Caco-2 (cell line): ENCODE data around the gene STK11IP. TPM values are rescaled to one million over a fixed set of nuclear protein-coding genes. Genes with fewer than 3 reads are reported as not detected.

ENCODE experiments used
- BruUV-seq: library from RNA; stranded (reverse); fragments of 400-500 nt; replicated peaks from 2 replicates; lab custom pipeline; 2021; lab: Mats Ljungman, UMichigan
- CTCF ChIA-PET: fragments of 300-600 bp; sonication (Branson Sonifier 250); formaldehyde crosslinking; loops from one replicate; lab custom pipeline; 2022; ENCODE audit warnings: antibody characterized with exemption; lab: Charles Lee
- POLR2A ChIA-PET: fragments of 300-600 bp; sonication (Branson Sonifier 250); formaldehyde crosslinking; loops from one replicate; lab custom pipeline; 2022; ENCODE audit warnings: antibody characterized with exemption; lab: Charles Lee
- DNase-seq, 2 experiments: peaks; one replicate each; pipeline versions ENCODE4 v3.0.0 to v3.0.0-alpha.2; 2020 to 2022
- H3K27me3 ChIP-seq: replicated peaks from 2 replicates; pipeline ENCODE4 v1.6.0; 2011; ENCODE audit warnings: low read length; ENCODE audit not compliant: control insufficient read depth, insufficient read depth
- H3K36me3 ChIP-seq: 2 replicates; pipeline ENCODE4 v1.5.1; 2011; ENCODE audit warnings: low read length; ENCODE audit not compliant: control insufficient read depth, insufficient read depth
- H3K4me1 ChIP-seq: fragments of 250-450 bp; sonication (Bioruptor Pico); 2 replicates; pipeline ENCODE4 v1.5.1; 2020; ENCODE audit warnings: mild to moderate bottlenecking
- H3K4me3 ChIP-seq: 2 replicates; pipeline ENCODE4 v1.5.1; 2011; ENCODE audit warnings: low read depth, mild to moderate bottlenecking, control low read depth, low read length
- H3K9me3 ChIP-seq: fragments of 250-450 bp; sonication (Bioruptor Pico); 2 replicates; pipeline ENCODE4 v1.5.1; 2020; ENCODE audit warnings: mild to moderate bottlenecking, moderate library complexity
- H3K27ac Mint-ChIP-seq: one replicate; pipeline ENCODE4 v1.8.0; 2022; ENCODE audit warnings: mixed read lengths; ENCODE audit not compliant: unreplicated experiment
- H3K27me3 Mint-ChIP-seq: one replicate; pipeline ENCODE4 v1.8.0; 2022; ENCODE audit warnings: mixed read lengths; ENCODE audit not compliant: insufficient read depth, unreplicated experiment
- H3K36me3 Mint-ChIP-seq: one replicate; pipeline ENCODE4 v1.8.0; 2022; ENCODE audit warnings: mild to moderate bottlenecking, mixed read lengths; ENCODE audit not compliant: insufficient read depth, unreplicated experiment
- H3K4me1 Mint-ChIP-seq: one replicate; pipeline ENCODE4 v1.8.0; 2022; ENCODE audit warnings: low read depth, mixed read lengths; ENCODE audit not compliant: unreplicated experiment
- H3K4me3 Mint-ChIP-seq: one replicate; pipeline ENCODE4 v1.8.0; 2022; ENCODE audit warnings: mild to moderate bottlenecking, moderate library complexity, mixed read lengths; ENCODE audit not compliant: unreplicated experiment
- H3K9me3 Mint-ChIP-seq: one replicate; pipeline ENCODE4 v1.8.0; 2022; ENCODE audit warnings: mixed read lengths; ENCODE audit not compliant: unreplicated experiment
- intact Hi-C: fragments of 100-400 bp; cut with micrococcal nuclease; formaldehyde crosslinking; loops from one replicate; pipeline ENCODE4 v1.10.0; 2022; ENCODE audit not compliant: unreplicated experiment
- total RNA-seq: library from RNA; stranded (reverse); gene quantifications from 2 replicates; pipeline ENCODE4 v1.2.3, GENCODE V29; 2022
- TF ChIP-seq, protein P1 (sequence below), 2 experiments: fragments of 200-600 bp in 1 of 2; IDR thresholded peaks; 1 replicate in 1 of 2; 2 replicates in 1 of 2; pipeline versions ENCODE4 v1.5.1 to v1.8.0; 2011 to 2022; ENCODE audit warnings: antibody characterized with exemption in 1 of 2, control low read depth in 1 of 2, inconsistent platforms in 1 of 2, low read depth in 1 of 2, low read length in 1 of 2, mild to moderate bottlenecking in 1 of 2, moderate library complexity in 1 of 2; ENCODE audit not compliant: insufficient read depth in 1 of 2, severe bottlenecking in 1 of 2, unreplicated experiment in 1 of 2

The STK11IP gene
- total RNA-seq, 1 experiment from 2014 or later, result 21.7 TPM

DNA sequence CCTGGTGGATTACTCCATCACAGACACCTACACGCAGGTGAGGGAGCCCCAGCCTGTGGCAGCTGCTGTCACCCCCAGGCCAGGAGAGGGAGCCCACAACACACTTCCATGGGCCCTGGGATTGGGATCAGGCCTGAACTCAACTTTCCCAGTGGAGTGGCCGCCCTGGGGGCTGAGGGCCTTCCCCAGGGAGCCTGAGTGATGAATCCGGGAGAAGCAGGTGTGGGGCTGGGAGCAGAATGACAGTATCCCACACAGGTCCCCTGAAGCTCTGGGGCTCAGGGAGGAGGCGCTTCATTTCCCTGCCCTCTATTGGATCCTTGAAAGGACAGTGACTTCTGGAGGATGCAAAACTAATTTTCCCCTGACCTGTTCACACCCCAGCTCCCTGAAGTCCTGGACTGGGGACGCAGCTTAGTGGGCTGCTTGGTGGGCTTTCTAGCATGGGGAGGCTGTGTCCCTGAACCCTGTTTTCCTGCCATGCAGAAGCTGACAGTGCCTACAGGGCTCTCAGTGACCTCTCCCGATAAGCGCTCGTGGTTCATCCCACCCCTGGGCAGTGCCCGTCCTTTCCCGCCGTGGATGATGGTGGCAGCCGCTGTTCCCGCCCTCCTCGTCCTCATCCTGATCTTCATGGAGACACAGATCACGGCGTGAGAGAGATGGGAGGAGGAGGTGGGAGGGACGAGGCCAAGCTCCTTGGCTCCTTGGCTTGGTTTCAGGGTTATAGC is 40.7 kb downstream of the STK11IP start:
- Histone ChIP-seq H3K27me3 (no peaks in the 10 kb centered on the region), H3K4me1 (peaks cover 15% of the 10 kb centered on the region), H3K9me3 (no peaks in the 10 kb centered on the region), H3K4me3 (no peak overlapping the region), H3K36me3 (no peaks in the 10 kb centered on the region)
- Mint-ChIP-seq H3K4me3 (no peak overlapping the region), H3K27ac (no peak overlapping the region), H3K4me1 (no peaks in the 10 kb centered on the region), H3K9me3 (no peaks in the 10 kb centered on the region), H3K36me3 (no peaks in the 10 kb centered on the region), H3K27me3 (no peaks in the 10 kb centered on the region)
- TF ChIP-seq, protein P1, sequence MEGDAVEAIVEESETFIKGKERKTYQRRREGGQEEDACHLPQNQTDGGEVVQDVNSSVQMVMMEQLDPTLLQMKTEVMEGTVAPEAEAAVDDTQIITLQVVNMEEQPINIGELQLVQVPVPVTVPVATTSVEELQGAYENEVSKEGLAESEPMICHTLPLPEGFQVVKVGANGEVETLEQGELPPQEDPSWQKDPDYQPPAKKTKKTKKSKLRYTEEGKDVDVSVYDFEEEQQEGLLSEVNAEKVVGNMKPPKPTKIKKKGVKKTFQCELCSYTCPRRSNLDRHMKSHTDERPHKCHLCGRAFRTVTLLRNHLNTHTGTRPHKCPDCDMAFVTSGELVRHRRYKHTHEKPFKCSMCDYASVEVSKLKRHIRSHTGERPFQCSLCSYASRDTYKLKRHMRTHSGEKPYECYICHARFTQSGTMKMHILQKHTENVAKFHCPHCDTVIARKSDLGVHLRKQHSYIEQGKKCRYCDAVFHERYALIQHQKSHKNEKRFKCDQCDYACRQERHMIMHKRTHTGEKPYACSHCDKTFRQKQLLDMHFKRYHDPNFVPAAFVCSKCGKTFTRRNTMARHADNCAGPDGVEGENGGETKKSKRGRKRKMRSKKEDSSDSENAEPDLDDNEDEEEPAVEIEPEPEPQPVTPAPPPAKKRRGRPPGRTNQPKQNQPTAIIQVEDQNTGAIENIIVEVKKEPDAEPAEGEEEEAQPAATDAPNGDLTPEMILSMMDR (IDR thresholded peaks at IDR 0.05; ENCODE audit: insufficient read depth in 1 of 2, low read depth in 1 of 2, low read length in 1 of 2, severe bottlenecking in 1 of 2, unreplicated experiment in 1 of 2), result peak; percentile 30 to 41
- peak; percentile 50 to 64 for DNase-seq
- no TSS peak for BruUV-seq
- ChIA-PET CTCF (no interaction called here), POLR2A (no interaction called here)
- intact Hi-C loops, result no loop called here

DNA sequence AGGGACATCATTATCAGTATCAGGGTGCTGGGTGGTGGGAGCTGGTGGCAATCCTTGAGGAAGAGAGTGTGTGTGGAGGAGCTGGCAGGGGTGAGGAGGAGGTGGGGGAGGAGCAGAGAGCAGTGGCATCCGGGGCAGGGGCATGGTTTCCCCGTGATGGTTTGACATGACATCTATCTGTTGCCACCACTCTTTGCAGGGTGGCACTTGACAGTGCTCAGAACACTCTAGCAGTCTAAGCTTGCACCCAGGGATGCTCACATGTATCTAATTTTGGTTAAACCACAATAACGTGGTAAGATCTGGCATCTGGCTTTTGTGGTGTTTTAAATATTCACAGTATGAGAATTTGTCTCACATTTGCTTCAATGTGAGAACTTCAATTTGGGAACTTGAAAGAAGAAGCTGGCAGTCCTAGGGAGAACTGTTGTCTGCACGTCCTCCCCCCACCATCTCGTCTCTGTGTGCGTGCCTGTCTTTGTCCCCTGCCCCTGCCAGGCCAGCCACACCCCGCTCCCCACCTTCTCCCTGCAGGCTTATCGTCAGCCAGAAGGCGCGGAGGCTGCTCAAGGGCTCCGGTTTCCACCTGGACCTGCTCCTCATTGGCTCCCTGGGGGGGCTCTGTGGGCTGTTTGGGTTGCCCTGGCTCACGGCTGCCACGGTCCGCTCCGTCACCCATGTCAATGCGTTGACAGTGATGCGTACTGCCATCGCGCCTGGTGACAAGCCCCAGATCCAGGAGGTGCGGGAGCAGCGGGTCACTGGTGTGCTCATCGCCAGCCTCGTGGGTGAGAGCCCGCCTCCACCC is 41.5 kb downstream of the STK11IP start:
- intact Hi-C loops, result no loop called here
- DNase-seq, result no peak
- Mint-ChIP-seq H3K9me3 (no peaks in the 10 kb centered on the region), H3K27me3 (no peaks in the 10 kb centered on the region), H3K27ac (no peak overlapping the region), H3K4me1 (peaks cover 4% of the 10 kb centered on the region), H3K36me3 (no peaks in the 10 kb centered on the region), H3K4me3 (no peak overlapping the region)
- H3K4me1 ChIP-seq, result peaks cover 19% of the 10 kb centered on the region
- TF ChIP-seq, protein P1 (IDR thresholded peaks at IDR 0.05; ENCODE audit: insufficient read depth in 1 of 2, low read depth in 1 of 2, low read length in 1 of 2, severe bottlenecking in 1 of 2, unreplicated experiment in 1 of 2), result no peak
- no TSS peak for BruUV-seq
- no peaks in the 10 kb centered on the region for H3K27me3 ChIP-seq
- H3K9me3 ChIP-seq, result no peaks in the 10 kb centered on the region
- no peaks in the 10 kb centered on the region for H3K36me3 ChIP-seq
- no peak overlapping the region for H3K4me3 ChIP-seq
- POLR2A ChIA-PET, result no interaction called here
- CTCF ChIA-PET, result no interaction called here

DNA sequence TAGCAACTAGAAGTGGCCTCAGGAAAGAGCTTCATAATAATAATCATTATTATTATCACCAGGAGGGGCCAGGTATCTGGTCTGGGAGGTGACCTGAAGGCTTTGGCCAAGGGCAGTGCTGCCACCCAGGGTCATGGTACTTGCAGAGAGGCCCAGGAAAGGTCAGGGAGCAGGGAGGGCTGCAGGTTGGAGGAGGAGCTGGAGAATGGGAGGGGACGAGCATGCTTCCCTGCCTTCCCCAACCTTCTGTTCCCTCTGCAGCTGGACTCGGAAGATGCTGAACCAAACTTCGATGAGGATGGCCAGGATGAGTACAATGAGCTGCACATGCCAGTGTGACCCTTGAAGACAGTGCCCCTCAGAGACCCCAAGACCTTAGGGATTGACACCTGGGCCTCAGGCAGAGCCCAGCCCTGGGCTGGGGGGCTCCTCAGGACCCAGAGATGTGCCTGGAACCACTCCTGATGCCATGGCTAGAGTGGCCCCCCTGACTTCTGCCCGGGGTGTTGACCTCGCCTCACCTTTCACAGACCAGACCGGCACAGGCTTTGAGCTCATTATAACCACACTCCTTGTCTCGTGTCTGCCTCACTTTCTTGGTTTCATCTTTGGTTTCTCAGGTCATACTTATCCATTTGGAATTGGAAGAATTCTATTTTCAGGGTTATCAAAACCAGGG is 43.9 kb downstream of the STK11IP start:
- Histone ChIP-seq H3K9me3 (no peaks in the 10 kb centered on the region), H3K4me1 (peaks cover 35% of the 10 kb centered on the region), H3K27me3 (no peaks in the 10 kb centered on the region), H3K4me3 (no peak overlapping the region), H3K36me3 (no peaks in the 10 kb centered on the region)
- Mint-ChIP-seq H3K4me3 (no peak overlapping the region), H3K27me3 (no peaks in the 10 kb centered on the region), H3K27ac (peak overlapping the region; percentile 62), H3K36me3 (no peaks in the 10 kb centered on the region), H3K9me3 (no peaks in the 10 kb centered on the region), H3K4me1 (peaks cover 19% of the 10 kb centered on the region)
- CTCF ChIA-PET, result interaction anchor here (1.7 kb wide), 1 partner anchor 44 kb away, joined by 11 read pairs; the partner anchor contains the start of gene STK11IP
- POLR2A ChIA-PET, result no interaction called here
- intact Hi-C loops, result loop anchor here (1.0 kb wide), 7 partner anchors 13 to 98 kb away; partner anchors contain the start of gene CHPF
- TF ChIP-seq, protein P1 (IDR thresholded peaks at IDR 0.05; ENCODE audit: insufficient read depth in 1 of 2, low read depth in 1 of 2, low read length in 1 of 2, severe bottlenecking in 1 of 2, unreplicated experiment in 1 of 2), result no peak
- BruUV-seq, result no TSS peak
- DNase-seq, result no peak
